SH-SY5Y (cell line): ENCODE data around the gene ITPR1.

Experiments used
- GATA2 ChIP-seq: IDR thresholded peaks from 2 replicates; pipeline ENCODE4 v1.6.1; 2011; ENCODE audit warnings: mild to moderate bottlenecking, low read depth, low read length
- GATA3 ChIP-seq: IDR thresholded peaks from 2 replicates; pipeline ENCODE4 v1.6.1; 2011; ENCODE audit warnings: low read depth, mild to moderate bottlenecking, low read length, moderate library complexity

- TF ChIP-seq GATA2 = no peak
- no peak for TF ChIP-seq GATA3
Observed at GRCh38 chr3:4741106-4741403, 247.9 kb downstream of the ITPR1 start.
